Endothelial cell (in vitro differentiated cells): Measurements from ENCODE around the gene NTN1. TPM values are rescaled to one million over a fixed set of nuclear protein-coding genes. Genes with fewer than 3 reads are reported as not detected.

Experiments used
- DNase-seq: peaks from one replicate; pipeline ENCODE4 v3.0.0; 2021; ENCODE audit warnings: low spot score
- H3K27ac Mint-ChIP-seq: one replicate; pipeline ENCODE4 v1.8.0; 2021; ENCODE audit warnings: mixed read lengths, inconsistent platforms; ENCODE audit not compliant: unreplicated experiment
- H3K27me3 Mint-ChIP-seq: one replicate; pipeline ENCODE4 v1.8.0; 2021; ENCODE audit warnings: mild to moderate bottlenecking, moderate library complexity, mixed read lengths, inconsistent platforms; ENCODE audit not compliant: unreplicated experiment
- H3K36me3 Mint-ChIP-seq: one replicate; pipeline ENCODE4 v1.8.0; 2021; ENCODE audit warnings: mild to moderate bottlenecking, low read depth, mixed read lengths, inconsistent platforms; ENCODE audit not compliant: unreplicated experiment
- H3K4me1 Mint-ChIP-seq: one replicate; pipeline ENCODE4 v1.8.0; 2021; ENCODE audit warnings: mild to moderate bottlenecking, mixed read lengths, inconsistent platforms; ENCODE audit not compliant: unreplicated experiment
- H3K4me3 Mint-ChIP-seq: one replicate; pipeline ENCODE4 v1.8.0; 2021; ENCODE audit warnings: mild to moderate bottlenecking, mixed read lengths, inconsistent platforms; ENCODE audit not compliant: unreplicated experiment
- H3K9me3 Mint-ChIP-seq: one replicate; pipeline ENCODE4 v1.8.0; 2021; ENCODE audit warnings: mixed read lengths, inconsistent platforms; ENCODE audit not compliant: unreplicated experiment
- total RNA-seq: library from RNA; stranded (reverse); fragmentation: NEBNext Ultra II Directional; extraction: Animal tissue kit (Norgen Biotek cat#: 25700); gene quantifications from one replicate; pipeline ENCODE4 v1.2.1, GENCODE V29; 2021; ENCODE audit not compliant: unreplicated experiment
- TF ChIP-seq, protein P1 (sequence below): fragments of 200-600 bp; sonication (generic); IDR thresholded peaks from one replicate; pipeline ENCODE4 v1.5.0; 2021; ENCODE audit warnings: antibody characterized with exemption; ENCODE audit not compliant: unreplicated experiment

Gene NTN1
- total RNA-seq, 1 donor from 2014 or later, result 6.6 TPM

DNA sequence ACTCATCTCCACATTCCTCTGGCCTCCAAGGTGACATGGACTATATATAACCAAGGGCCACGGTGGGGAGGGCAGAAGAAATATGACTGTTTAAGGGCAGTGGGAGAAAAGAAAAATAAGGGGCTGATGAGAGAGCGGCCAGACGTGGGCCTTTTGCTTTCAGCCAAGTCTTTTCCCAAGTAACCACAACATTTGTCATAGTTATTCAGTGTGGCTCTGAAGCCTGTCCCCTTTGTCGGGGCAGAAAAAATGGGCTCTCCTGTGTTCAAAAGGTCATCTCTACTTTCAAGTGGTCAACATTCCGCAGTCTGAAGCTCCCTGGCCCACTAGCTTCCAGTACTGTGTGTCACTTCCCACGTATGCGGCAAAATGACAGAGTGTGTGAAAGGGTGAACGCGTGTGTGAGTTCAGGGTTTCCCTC lies 245.4 kb downstream of the NTN1 start:
- peaks cover 6% of the 10 kb centered on the region for H3K27me3 Mint-ChIP-seq
- H3K9me3 Mint-ChIP-seq, result no peaks in the 10 kb centered on the region
- H3K27ac Mint-ChIP-seq, result no peak overlapping the region
- no peaks in the 10 kb centered on the region for H3K36me3 Mint-ChIP-seq
- H3K4me1 Mint-ChIP-seq, result peaks cover 3% of the 10 kb centered on the region
- TF ChIP-seq, protein P1, sequence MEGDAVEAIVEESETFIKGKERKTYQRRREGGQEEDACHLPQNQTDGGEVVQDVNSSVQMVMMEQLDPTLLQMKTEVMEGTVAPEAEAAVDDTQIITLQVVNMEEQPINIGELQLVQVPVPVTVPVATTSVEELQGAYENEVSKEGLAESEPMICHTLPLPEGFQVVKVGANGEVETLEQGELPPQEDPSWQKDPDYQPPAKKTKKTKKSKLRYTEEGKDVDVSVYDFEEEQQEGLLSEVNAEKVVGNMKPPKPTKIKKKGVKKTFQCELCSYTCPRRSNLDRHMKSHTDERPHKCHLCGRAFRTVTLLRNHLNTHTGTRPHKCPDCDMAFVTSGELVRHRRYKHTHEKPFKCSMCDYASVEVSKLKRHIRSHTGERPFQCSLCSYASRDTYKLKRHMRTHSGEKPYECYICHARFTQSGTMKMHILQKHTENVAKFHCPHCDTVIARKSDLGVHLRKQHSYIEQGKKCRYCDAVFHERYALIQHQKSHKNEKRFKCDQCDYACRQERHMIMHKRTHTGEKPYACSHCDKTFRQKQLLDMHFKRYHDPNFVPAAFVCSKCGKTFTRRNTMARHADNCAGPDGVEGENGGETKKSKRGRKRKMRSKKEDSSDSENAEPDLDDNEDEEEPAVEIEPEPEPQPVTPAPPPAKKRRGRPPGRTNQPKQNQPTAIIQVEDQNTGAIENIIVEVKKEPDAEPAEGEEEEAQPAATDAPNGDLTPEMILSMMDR, result no peak
- H3K4me3 Mint-ChIP-seq, result no peak overlapping the region
- DNase-seq, result no peak

DNA sequence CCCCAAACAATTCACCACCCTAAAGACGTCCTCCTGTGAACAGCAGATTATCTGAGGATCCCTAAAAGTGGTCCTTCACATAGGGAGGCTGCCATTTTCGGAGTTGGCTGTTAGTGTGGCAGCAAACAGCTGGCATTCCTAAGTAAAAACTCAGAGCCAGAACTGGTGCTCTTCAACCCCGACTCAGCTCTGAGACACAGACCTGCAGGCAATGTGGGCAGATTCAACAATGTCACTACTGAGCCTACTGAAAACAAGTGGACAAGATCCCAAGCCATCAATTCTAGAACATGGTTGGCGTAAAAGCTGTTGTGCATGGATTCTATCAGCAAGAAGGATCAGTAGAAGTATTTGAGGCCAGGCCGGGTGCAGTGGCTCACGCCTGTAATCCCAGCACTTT lies 247.2 kb downstream of the NTN1 start:
- DNase-seq, result no peak
- Mint-ChIP-seq H3K9me3 (no peaks in the 10 kb centered on the region), H3K4me1 (no peaks in the 10 kb centered on the region), H3K27ac (no peak overlapping the region), H3K4me3 (no peak overlapping the region), H3K27me3 (peaks cover 6% of the 10 kb centered on the region), H3K36me3 (no peaks in the 10 kb centered on the region)
- TF ChIP-seq, protein P1, result no peak

DNA sequence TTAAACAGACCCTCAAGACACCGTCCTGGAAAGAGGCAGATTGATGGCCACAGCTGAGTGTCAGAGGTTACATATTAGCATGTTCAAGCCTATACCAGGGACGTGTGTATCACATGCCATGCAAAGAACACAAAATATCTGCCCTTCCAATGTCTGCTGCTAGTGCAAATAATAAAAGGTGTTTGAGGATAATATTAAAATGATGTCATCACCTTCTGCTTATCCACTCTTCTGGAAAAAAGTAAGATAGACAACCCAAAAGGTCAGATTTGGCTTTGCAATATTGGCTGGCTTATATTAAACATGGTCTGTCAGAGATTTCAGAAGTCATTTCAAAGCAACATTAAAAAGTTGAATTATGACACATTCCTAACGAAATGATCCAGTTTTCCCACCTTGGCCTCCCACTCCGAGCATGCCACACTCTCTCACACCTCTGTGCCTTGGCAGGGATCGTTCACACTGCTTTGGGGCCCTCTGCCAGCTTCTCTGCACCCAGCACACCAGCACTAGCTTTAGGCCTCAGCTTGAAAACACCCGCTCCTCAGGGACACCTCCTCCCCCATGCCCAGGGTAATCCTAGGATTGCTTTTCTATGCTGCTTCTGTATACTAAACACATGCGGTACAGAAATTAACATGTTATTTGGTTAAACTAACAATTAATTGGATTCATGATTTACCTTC lies 248.2 kb downstream of the NTN1 start:
- TF ChIP-seq, protein P1, result no peak

DNA sequence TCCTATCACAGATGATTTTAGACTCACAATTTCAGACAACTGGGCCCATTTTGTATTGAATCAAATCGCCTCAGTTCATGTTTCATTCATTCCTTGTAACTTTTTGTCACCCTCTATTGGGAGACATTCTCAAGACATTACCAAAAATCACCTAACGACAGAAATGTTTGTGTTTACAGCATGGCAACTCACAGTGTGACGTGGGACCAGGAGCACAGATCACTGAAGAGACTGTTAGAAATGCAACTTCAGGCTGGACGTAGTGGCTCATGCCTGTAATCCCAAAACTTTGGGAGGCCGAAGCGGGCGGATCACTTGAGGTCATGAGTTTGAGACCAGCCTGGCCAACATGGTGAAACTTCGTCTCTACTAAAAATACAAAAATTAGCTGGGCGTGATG lies 249.6 kb downstream of the NTN1 start:
- H3K4me1 Mint-ChIP-seq, result no peaks in the 10 kb centered on the region
- H3K36me3 Mint-ChIP-seq, result no peaks in the 10 kb centered on the region
- TF ChIP-seq, protein P1, result no peak
- peaks cover 2% of the 10 kb centered on the region for H3K27me3 Mint-ChIP-seq
- no peak overlapping the region for H3K27ac Mint-ChIP-seq
- no peaks in the 10 kb centered on the region for H3K9me3 Mint-ChIP-seq
- no peak overlapping the region for H3K4me3 Mint-ChIP-seq
- no peak for DNase-seq

More for the DNA sequence above, 248.2 kb downstream of the NTN1 start:
- Mint-ChIP-seq H3K4me3 (no peak overlapping the region), H3K36me3 (no peaks in the 10 kb centered on the region), H3K27me3 (peaks cover 5% of the 10 kb centered on the region), H3K4me1 (no peaks in the 10 kb centered on the region), H3K27ac (no peak overlapping the region), H3K9me3 (no peaks in the 10 kb centered on the region)
- DNase-seq, result no peak

DNA sequence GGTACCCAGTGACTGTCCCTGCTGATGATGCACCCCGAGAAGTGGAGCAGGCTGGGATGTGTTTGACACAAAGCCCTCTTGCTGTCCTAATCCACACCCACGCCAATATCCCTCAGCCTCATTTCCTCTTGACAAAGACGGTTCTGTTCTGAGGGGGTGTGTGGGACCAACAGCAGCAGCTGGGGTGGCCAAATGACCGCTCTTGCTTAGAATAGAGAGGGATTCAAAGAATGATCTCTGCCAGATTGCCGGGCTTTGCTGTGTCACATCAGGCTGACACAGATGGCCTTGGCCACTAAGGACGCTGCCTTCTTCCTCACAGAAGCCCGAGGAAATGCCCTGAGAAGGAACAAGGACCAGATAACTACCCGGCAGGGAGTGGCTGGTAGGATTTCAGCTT lies 250.7 kb downstream of the NTN1 start:
- DNase-seq, result no peak
- Mint-ChIP-seq H3K27me3 (peaks cover 2% of the 10 kb centered on the region), H3K9me3 (no peaks in the 10 kb centered on the region), H3K36me3 (no peaks in the 10 kb centered on the region), H3K27ac (no peak overlapping the region), H3K4me3 (no peak overlapping the region), H3K4me1 (no peaks in the 10 kb centered on the region)
- TF ChIP-seq, protein P1, result no peak
